Endothelial cell of umbilical vein (primary cell): ENCODE measurements around the gene PCNX1. TPM values are rescaled to one million over a fixed set of nuclear protein-coding genes. Genes with fewer than 3 reads are reported as not detected.
A peak's percentile ranks its signal among the peaks of the same experiment; 100 is the strongest.

Experiments
- BruUV-seq: library from RNA; stranded (reverse); fragments of 400-500 nt; replicated peaks from 2 replicates; lab custom pipeline; 2021; lab: Mats Ljungman, UMichigan
- CTCF ChIA-PET: fragments of 300-600, 350-600 bp; sonication (Branson Sonifier 250); formaldehyde crosslinking; loops from one replicate; lab custom pipeline; 2021; ENCODE audit warnings: antibody characterized with exemption, inconsistent platforms; lab: Charles Lee
- POLR2A ChIA-PET: fragments of 300-600, 350-600 bp; sonication (Branson Sonifier 250); formaldehyde crosslinking; loops from one replicate; lab custom pipeline; 2021; ENCODE audit warnings: antibody characterized with exemption, inconsistent platforms; lab: Charles Lee
- DNase-seq: peaks from one replicate; pipeline ENCODE4 v3.0.0-alpha.2; 2011; ENCODE audit warnings: low read depth, low spot score
- FAIRE-seq: peaks from 2 replicates; lab custom pipeline; 2011; peaks lifted over from hg19 to GRCh38; lab: Jason Lieb, UNC
- H2AFZ ChIP-seq: 2 replicates; pipeline ENCODE4 v1.6.0; 2012; ENCODE audit warnings: low read depth, low read length, control low read depth, inconsistent platforms
- H3K27ac ChIP-seq: 2 replicates; pipeline ENCODE4 v1.5.1; 2011; ENCODE audit warnings: low read depth, mild to moderate bottlenecking, control low read depth, low read length, moderate library complexity; ENCODE audit not compliant: insufficient read depth
- H3K27me3 ChIP-seq, 2 experiments: 2 replicates each; pipeline versions ENCODE4 v1.6.0 to v1.6.1; 2011; ENCODE audit warnings: low read length in 2 of 2, mixed read lengths in 1 of 2; ENCODE audit not compliant: control insufficient read depth in 2 of 2, insufficient read depth in 2 of 2
- H3K36me3 ChIP-seq, 2 experiments: 2 replicates in 1 of 2; 3 replicates in 1 of 2; pipeline ENCODE4 v1.5.1; 2011; ENCODE audit warnings: low read length in 2 of 2, mild to moderate bottlenecking in 1 of 2, moderate library complexity in 1 of 2; ENCODE audit not compliant: control insufficient read depth in 2 of 2, insufficient read depth in 2 of 2; ENCODE audit errors: extremely low read depth in 1 of 2
- H3K4me1 ChIP-seq: 3 replicates; pipeline ENCODE4 v1.5.1; 2011; ENCODE audit warnings: mild to moderate bottlenecking, low read length; ENCODE audit not compliant: control insufficient read depth, insufficient read depth; ENCODE audit errors: extremely low read depth
- H3K4me2 ChIP-seq: 2 replicates; pipeline ENCODE4 v1.6.1; 2011; ENCODE audit warnings: low read length, control low read depth, mixed read lengths; ENCODE audit not compliant: insufficient read depth
- H3K4me3 ChIP-seq, 3 experiments: fragments of 200-600 bp in 1 of 3; sonication (generic), shearing (Covaris generic) in 1 of 3; replicated peaks in 1 of 3; 2 replicates each; pipeline ENCODE4 v1.5.1; 2011 to 2016; ENCODE audit warnings: control low read depth in 3 of 3, low read length in 3 of 3, mild to moderate bottlenecking in 2 of 3, inconsistent platforms in 1 of 3, low read depth in 1 of 3, moderate library complexity in 1 of 3; ENCODE audit not compliant: insufficient read depth in 1 of 3
- H3K79me2 ChIP-seq: 2 replicates; pipeline ENCODE4 v1.6.0; 2012; ENCODE audit warnings: low read length, inconsistent platforms; ENCODE audit not compliant: control insufficient read depth, insufficient read depth
- H3K9ac ChIP-seq: replicated peaks from 2 replicates; pipeline ENCODE3; 2011; ENCODE audit warnings: low read length, control low read depth; ENCODE audit not compliant: insufficient read depth; ENCODE audit errors: extremely low read depth
- H3K9me1 ChIP-seq: replicated peaks from 3 replicates; pipeline ENCODE4 v1.6.0; 2011; ENCODE audit warnings: mild to moderate bottlenecking, low read length; ENCODE audit not compliant: control insufficient read depth, insufficient read depth; ENCODE audit errors: extremely low read depth
- H3K9me3 ChIP-seq: replicated peaks from 2 replicates; pipeline ENCODE4 v1.5.1; 2012; ENCODE audit warnings: low read length, inconsistent platforms; ENCODE audit not compliant: control insufficient read depth, insufficient read depth
- H4K20me1 ChIP-seq: replicated peaks from 2 replicates; pipeline ENCODE3; 2011; ENCODE audit warnings: mild to moderate bottlenecking, low read length; ENCODE audit not compliant: control insufficient read depth, insufficient read depth; ENCODE audit errors: extremely low read depth
- EZH2 ChIP-seq: IDR thresholded peaks from 2 replicates; pipeline ENCODE4 v1.6.1; 2012; ENCODE audit warnings: borderline replicate concordance, low read depth, mild to moderate bottlenecking, moderate library complexity, low read length, inconsistent platforms; ENCODE audit not compliant: severe bottlenecking
- FOS ChIP-seq: IDR thresholded peaks from 2 replicates; pipeline ENCODE4 v1.6.1; 2011; ENCODE audit warnings: mild to moderate bottlenecking, low read length, moderate library complexity, borderline replicate concordance; ENCODE audit not compliant: insufficient read depth
- GATA2 ChIP-seq: IDR thresholded peaks from 2 replicates; pipeline ENCODE4 v1.7.0; 2011; ENCODE audit warnings: low read depth, mild to moderate bottlenecking, moderate library complexity, mixed read lengths, low read length; ENCODE audit not compliant: insufficient read length, insufficient read depth
- JUN ChIP-seq: IDR thresholded peaks from 2 replicates; pipeline ENCODE4 v1.6.1; 2011; ENCODE audit warnings: borderline replicate concordance, low read depth; ENCODE audit not compliant: insufficient read length, insufficient read depth
- MYC ChIP-seq: IDR thresholded peaks from one replicate; pipeline ENCODE4 v1.6.1; 2011; ENCODE audit warnings: mild to moderate bottlenecking, low read depth, low read length
- POLR2A ChIP-seq: IDR thresholded peaks from 2 replicates; pipeline ENCODE4 v1.6.1; 2012; ENCODE audit warnings: low read depth, mild to moderate bottlenecking, control low read depth, low read length
- POLR2AphosphoS5 ChIP-seq: IDR thresholded peaks from 2 replicates; pipeline ENCODE4 v1.6.1; 2012; ENCODE audit warnings: low read depth, mild to moderate bottlenecking, control low read depth, low read length, moderate library complexity; ENCODE audit not compliant: insufficient read depth
- dilution Hi-C: fragments of 300-500 bp; cut with MboI; formaldehyde crosslinking; loops from one replicate; pipeline ENCODE4 v1.15.0; 2019; ENCODE audit warnings: low sequenced_read_pairs; ENCODE audit not compliant: extremely low pct_ligation_motif_present
- intact Hi-C: fragments of 100-400 bp; cut with micrococcal nuclease; formaldehyde crosslinking; loops from one replicate; pipeline ENCODE4 v1.10.0; 2022
- polyA plus RNA-seq, 4 experiments: library from polyadenylated mRNA; depleted of rRNA in 3 of 4; stranded (reverse) in 3 of 4; unstranded in 1 of 4; fragments of >200 nt; gene quantifications; 2 replicates each; pipeline versions ENCODE4 v1.2.1 to v1.2.3, GENCODE V29; 2011 to 2012; ENCODE audit warnings: missing spikeins in 1 of 4
- total RNA-seq: library from RNA; stranded (reverse); gene quantifications from 2 replicates; pipeline ENCODE4 v1.2.3, GENCODE V29; 2021
- TF ChIP-seq, protein P1 (sequence below): IDR thresholded peaks from 2 replicates; pipeline ENCODE4 v1.6.1; 2011; ENCODE audit not compliant: insufficient read depth, insufficient read length
- TF ChIP-seq, protein P2 (sequence below), 2 donors: IDR thresholded peaks; 1 replicate in 1 of 2; 2 replicates in 1 of 2; pipeline ENCODE4 v1.5.1; 2011; ENCODE audit warnings: low read length in 2 of 2, mild to moderate bottlenecking in 2 of 2, moderate library complexity in 2 of 2, control low read depth in 1 of 2, inconsistent platforms in 1 of 2, low read depth in 1 of 2; ENCODE audit not compliant: insufficient read depth in 1 of 2; ENCODE audit errors: extremely low read depth in 1 of 2

PCNX1 gene
- total and polyA plus RNA-seq, 2 donors (not counting 3 experiments of a cell fraction or from before 2014, with no cell fraction given) = 21.4 to 40.5 TPM

DNA sequence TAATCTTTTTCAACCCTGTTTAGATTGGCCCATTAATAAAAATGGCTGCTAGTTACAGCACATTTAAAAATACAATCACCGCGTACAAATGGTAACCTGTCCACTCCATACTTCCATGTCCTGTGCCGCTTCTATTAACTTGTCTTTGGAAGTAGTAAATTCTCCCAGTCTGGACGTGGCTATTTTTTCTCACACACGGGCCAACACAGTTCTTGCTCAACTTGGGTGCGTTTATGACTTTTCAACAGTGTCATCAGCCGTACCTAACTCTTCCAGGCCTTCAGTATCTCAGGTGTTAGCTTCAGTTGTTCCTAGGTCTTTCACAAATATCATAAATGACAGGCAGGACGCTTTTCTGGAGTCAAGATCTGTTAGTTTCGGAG lies 475 bp upstream of the PCNX1 start:
- H3K9me3 ChIP-seq = no peaks in the 10 kb centered on the region
- TSS peak; percentile 77 for BruUV-seq
- H3K4me1 ChIP-seq = peaks cover 28% of the 10 kb centered on the region
- H3K27ac ChIP-seq = peak overlapping the region; percentile 23
- ChIA-PET CTCF (interaction anchor here (0.7 to 4.2 kb wide), 21 partner anchors 9 to 949 kb away, joined by 3 to 99 read pairs (median 9); no protein-coding TSS in a partner anchor), POLR2A (no interaction called here)
- no peaks in the 10 kb centered on the region for H3K27me3 ChIP-seq
- H3K9me1 ChIP-seq = no peaks in the 10 kb centered on the region
- H3K9ac ChIP-seq = peak overlapping the region; percentile 80
- intact Hi-C loops = loop anchor here (1.0 kb wide), 4 partner anchors 50 to 1139 kb away; partner anchors contain the start of gene SRSF5
- TF ChIP-seq POLR2AphosphoS5 = no peak
- no peak for TF ChIP-seq GATA2
- TF ChIP-seq EZH2 = no peak
- TF ChIP-seq POLR2A = no peak
- no peak for TF ChIP-seq FOS
- no peak for TF ChIP-seq MYC
- TF ChIP-seq, protein P1, sequence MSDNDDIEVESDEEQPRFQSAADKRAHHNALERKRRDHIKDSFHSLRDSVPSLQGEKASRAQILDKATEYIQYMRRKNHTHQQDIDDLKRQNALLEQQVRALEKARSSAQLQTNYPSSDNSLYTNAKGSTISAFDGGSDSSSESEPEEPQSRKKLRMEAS = no peak
- no peak for TF ChIP-seq JUN
- TF ChIP-seq, protein P2, sequence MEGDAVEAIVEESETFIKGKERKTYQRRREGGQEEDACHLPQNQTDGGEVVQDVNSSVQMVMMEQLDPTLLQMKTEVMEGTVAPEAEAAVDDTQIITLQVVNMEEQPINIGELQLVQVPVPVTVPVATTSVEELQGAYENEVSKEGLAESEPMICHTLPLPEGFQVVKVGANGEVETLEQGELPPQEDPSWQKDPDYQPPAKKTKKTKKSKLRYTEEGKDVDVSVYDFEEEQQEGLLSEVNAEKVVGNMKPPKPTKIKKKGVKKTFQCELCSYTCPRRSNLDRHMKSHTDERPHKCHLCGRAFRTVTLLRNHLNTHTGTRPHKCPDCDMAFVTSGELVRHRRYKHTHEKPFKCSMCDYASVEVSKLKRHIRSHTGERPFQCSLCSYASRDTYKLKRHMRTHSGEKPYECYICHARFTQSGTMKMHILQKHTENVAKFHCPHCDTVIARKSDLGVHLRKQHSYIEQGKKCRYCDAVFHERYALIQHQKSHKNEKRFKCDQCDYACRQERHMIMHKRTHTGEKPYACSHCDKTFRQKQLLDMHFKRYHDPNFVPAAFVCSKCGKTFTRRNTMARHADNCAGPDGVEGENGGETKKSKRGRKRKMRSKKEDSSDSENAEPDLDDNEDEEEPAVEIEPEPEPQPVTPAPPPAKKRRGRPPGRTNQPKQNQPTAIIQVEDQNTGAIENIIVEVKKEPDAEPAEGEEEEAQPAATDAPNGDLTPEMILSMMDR (IDR thresholded peaks at IDR 0.05; ENCODE audit: extremely low read depth in 1 of 2, insufficient read depth in 1 of 2, low read depth in 1 of 2, low read length in 2 of 2) = no peak
- peak overlapping the region; percentile 82 for H3K4me2 ChIP-seq
- FAIRE-seq (no peak), DNase-seq (peak; percentile 57)
- dilution Hi-C loops = no loop called here
- peaks cover 3% of the 10 kb centered on the region for H4K20me1 ChIP-seq
- H3K4me3 ChIP-seq = peak overlapping the region; percentile 6 to 90 (median 90)
- H3K36me3 ChIP-seq = no peaks in the 10 kb centered on the region
- peak overlapping the region; percentile 83 for H2AFZ ChIP-seq
- peaks cover 37% of the 10 kb centered on the region for H3K79me2 ChIP-seq
